Measurements from ENCODE around the gene TEX10.

TEX10 gene

DNA sequence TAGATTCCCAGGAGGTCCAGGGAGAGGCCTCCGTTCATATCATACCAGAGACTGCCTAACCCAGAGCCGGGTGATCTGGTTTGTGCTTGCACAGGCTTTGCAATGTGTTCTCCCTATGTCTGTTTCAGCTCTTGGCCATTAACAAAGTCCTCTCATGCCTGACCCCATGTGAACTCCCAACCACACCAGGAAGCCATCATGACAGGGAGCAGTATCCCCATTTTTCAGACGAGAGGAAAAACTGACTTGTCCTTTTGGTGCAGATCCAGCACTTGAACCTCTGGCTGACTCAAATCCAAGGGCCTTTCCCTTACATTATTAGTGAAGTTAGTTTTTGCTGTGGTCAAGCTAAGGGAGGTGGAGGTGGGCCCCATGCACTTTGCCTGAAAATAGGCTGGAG, 58.4 kb downstream of the TEX10 start:
- no peaks in the 10 kb centered on the region for H3K27me3 ChIP-seq (ENCODE audit: insufficient read depth, poor library complexity, severe bottlenecking)
- H3K4me3 ChIP-seq (replicated peaks; ENCODE audit: insufficient read depth, low read length), result no peak overlapping the region
- H3K27ac ChIP-seq (replicated peaks), result no peak overlapping the region
- no peak for DNase-seq (ENCODE audit: low read depth in 1 of 2, low spot score in 1 of 2)
- TF ChIP-seq SPI1 (IDR thresholded peaks at IDR 0.05; ENCODE audit: borderline replicate concordance, low read depth) (no peak), POLR2AphosphoS5 (IDR thresholded peaks at IDR 0.05; ENCODE audit: low read depth) (no peak), GABPA (IDR thresholded peaks at IDR 0.05; ENCODE audit: low read depth) (no peak)
- TF ChIP-seq, protein P1, sequence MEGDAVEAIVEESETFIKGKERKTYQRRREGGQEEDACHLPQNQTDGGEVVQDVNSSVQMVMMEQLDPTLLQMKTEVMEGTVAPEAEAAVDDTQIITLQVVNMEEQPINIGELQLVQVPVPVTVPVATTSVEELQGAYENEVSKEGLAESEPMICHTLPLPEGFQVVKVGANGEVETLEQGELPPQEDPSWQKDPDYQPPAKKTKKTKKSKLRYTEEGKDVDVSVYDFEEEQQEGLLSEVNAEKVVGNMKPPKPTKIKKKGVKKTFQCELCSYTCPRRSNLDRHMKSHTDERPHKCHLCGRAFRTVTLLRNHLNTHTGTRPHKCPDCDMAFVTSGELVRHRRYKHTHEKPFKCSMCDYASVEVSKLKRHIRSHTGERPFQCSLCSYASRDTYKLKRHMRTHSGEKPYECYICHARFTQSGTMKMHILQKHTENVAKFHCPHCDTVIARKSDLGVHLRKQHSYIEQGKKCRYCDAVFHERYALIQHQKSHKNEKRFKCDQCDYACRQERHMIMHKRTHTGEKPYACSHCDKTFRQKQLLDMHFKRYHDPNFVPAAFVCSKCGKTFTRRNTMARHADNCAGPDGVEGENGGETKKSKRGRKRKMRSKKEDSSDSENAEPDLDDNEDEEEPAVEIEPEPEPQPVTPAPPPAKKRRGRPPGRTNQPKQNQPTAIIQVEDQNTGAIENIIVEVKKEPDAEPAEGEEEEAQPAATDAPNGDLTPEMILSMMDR (IDR thresholded peaks at IDR 0.05; ENCODE audit: insufficient read depth, low read length), result no peak
- TF ChIP-seq, protein P2, sequence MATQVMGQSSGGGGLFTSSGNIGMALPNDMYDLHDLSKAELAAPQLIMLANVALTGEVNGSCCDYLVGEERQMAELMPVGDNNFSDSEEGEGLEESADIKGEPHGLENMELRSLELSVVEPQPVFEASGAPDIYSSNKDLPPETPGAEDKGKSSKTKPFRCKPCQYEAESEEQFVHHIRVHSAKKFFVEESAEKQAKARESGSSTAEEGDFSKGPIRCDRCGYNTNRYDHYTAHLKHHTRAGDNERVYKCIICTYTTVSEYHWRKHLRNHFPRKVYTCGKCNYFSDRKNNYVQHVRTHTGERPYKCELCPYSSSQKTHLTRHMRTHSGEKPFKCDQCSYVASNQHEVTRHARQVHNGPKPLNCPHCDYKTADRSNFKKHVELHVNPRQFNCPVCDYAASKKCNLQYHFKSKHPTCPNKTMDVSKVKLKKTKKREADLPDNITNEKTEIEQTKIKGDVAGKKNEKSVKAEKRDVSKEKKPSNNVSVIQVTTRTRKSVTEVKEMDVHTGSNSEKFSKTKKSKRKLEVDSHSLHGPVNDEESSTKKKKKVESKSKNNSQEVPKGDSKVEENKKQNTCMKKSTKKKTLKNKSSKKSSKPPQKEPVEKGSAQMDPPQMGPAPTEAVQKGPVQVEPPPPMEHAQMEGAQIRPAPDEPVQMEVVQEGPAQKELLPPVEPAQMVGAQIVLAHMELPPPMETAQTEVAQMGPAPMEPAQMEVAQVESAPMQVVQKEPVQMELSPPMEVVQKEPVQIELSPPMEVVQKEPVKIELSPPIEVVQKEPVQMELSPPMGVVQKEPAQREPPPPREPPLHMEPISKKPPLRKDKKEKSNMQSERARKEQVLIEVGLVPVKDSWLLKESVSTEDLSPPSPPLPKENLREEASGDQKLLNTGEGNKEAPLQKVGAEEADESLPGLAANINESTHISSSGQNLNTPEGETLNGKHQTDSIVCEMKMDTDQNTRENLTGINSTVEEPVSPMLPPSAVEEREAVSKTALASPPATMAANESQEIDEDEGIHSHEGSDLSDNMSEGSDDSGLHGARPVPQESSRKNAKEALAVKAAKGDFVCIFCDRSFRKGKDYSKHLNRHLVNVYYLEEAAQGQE (IDR thresholded peaks at IDR 0.05; ENCODE audit: insufficient replicate concordance, low read depth), result no peak

DNA sequence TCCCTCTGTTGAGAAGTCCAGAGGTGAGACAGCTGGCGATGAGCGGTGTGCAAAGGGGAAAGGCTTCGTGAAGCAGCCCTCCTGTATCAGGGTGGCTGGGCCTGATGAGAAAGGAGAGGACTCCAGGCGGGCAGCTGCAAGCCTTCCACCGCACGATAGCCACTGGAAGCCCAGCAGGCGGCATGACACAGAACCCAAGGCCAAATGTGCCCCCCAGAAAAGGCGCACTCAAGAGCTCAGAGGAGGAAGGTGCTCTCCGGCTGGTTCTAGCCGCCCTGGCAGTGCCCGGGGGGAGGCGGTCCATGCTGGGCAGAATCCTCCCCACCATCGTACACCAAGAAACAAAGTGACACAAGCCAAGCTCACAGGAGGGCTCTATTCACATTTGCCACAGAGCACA, 60.3 kb downstream of the TEX10 start:
- no peak for DNase-seq (ENCODE audit: low read depth in 1 of 2, low spot score in 1 of 2)
- no peak overlapping the region for H3K4me3 ChIP-seq (replicated peaks; ENCODE audit: insufficient read depth, low read length)
- no peak overlapping the region for H3K27ac ChIP-seq (replicated peaks)
- TF ChIP-seq POLR2AphosphoS5 (IDR thresholded peaks at IDR 0.05; ENCODE audit: low read depth) (no peak), SPI1 (IDR thresholded peaks at IDR 0.05; ENCODE audit: borderline replicate concordance, low read depth) (no peak), GABPA (IDR thresholded peaks at IDR 0.05; ENCODE audit: low read depth) (no peak)
- TF ChIP-seq, protein P2 (IDR thresholded peaks at IDR 0.05; ENCODE audit: insufficient replicate concordance, low read depth), result no peak
- TF ChIP-seq, protein P1 (IDR thresholded peaks at IDR 0.05; ENCODE audit: insufficient read depth, low read length), result no peak
- H3K27me3 ChIP-seq (ENCODE audit: insufficient read depth, poor library complexity, severe bottlenecking), result no peaks in the 10 kb centered on the region

DNA sequence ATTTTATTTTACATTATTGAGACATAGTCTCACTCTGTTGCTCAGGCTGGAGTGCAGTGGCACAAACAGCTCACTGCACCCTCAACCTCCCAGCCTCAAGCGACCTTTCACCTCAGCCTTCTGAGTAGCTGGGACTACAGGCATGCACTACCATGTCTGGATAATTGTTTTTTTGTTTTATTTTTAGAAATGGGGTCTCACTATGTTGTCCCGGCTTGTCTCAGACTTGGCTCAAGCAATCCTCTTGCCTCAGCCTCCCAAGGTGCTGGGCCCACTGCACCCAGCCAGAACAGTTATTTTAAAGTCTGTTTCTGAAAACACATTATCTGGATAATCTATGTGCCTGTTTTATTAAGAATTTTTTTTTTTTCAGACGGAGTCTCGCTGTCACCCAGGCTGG, 62.0 kb downstream of the TEX10 start:
- Histone ChIP-seq H3K27me3 (ENCODE audit: insufficient read depth, poor library complexity, severe bottlenecking) (no peaks in the 10 kb centered on the region), H3K27ac (replicated peaks) (no peak overlapping the region), H3K4me3 (replicated peaks; ENCODE audit: insufficient read depth, low read length) (no peak overlapping the region)
- TF ChIP-seq SPI1 (IDR thresholded peaks at IDR 0.05; ENCODE audit: borderline replicate concordance, low read depth) (no peak), POLR2AphosphoS5 (IDR thresholded peaks at IDR 0.05; ENCODE audit: low read depth) (no peak), GABPA (IDR thresholded peaks at IDR 0.05; ENCODE audit: low read depth) (no peak)
- TF ChIP-seq, protein P2 (IDR thresholded peaks at IDR 0.05; ENCODE audit: insufficient replicate concordance, low read depth), result no peak
- TF ChIP-seq, protein P1 (IDR thresholded peaks at IDR 0.05; ENCODE audit: insufficient read depth, low read length), result no peak
- no peak for DNase-seq (ENCODE audit: low read depth in 1 of 2, low spot score in 1 of 2)

All from HL-60 (cell line).